ENCODE results near the gene MAP2K3. TPM values are rescaled to one million over a fixed set of nuclear protein-coding genes. Genes with fewer than 3 reads are reported as not detected.
"Not testable (repeated sequence)": the region's sequence is repeated elsewhere in the genome, so short reads cannot be mapped to it uniquely, and the experiment has no call there.

MAP2K3 gene
- polyA plus RNA-seq, 3 donors, result 107 to 166 (median 164) TPM

DNA sequence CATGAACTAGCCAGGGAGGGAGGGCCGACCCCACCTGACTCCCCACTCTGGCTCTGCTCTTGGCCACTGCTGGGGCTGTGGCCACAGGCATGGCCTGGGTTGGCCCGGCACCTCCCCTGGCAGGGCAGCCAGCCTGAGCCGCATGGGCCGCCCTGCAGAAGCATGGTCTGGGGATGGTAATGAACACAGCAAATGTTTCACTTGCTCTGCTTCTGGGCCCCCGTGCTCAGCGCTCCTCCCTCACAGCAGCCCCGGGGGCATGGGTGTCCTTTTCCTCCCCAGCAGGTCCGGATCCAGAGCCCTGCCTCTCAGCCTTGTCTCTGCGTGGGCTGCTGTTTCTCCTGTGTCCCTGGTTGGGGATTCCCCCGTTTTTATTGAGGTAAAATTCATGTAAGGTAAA is 60.7 kb downstream of the MAP2K3 start:
- no peak overlapping the region for H3K9ac ChIP-seq (ENCODE audit: insufficient read depth, low read length, poor library complexity, severe bottlenecking)
- H3K9me3 ChIP-seq (replicated peaks in 1 of 2; ENCODE audit: control insufficient read depth in 1 of 2, insufficient read depth in 1 of 2, low read length in 2 of 2), result no peaks in the 10 kb centered on the region
- H2AFZ ChIP-seq (ENCODE audit: insufficient read depth, low read depth, low read length, poor library complexity, severe bottlenecking), result no peak overlapping the region
- 83% methylated on average over 3 of the region's 10 CpGs for WGBS (ENCODE audit: insufficient coverage)
- no peaks in the 10 kb centered on the region for H4K20me1 ChIP-seq (ENCODE audit: insufficient read depth, low read length)
- H3K4me3 ChIP-seq (replicated peaks in 1 of 3; ENCODE audit: low read depth in 2 of 3, low read length in 3 of 3), result no peak overlapping the region
- TF ChIP-seq CTCF (IDR thresholded peaks at IDR 0.05), result no peak
- H3K27ac ChIP-seq (ENCODE audit: low read depth in 1 of 2, low read length in 2 of 2), result no peak overlapping the region
- no peaks in the 10 kb centered on the region for H3K36me3 ChIP-seq (replicated peaks in 1 of 2; ENCODE audit: control insufficient read depth in 1 of 2, insufficient read depth in 2 of 2, low read length in 2 of 2)
- H3K4me1 ChIP-seq (ENCODE audit: control insufficient read depth in 1 of 2, insufficient read depth in 2 of 2, low read length in 2 of 2), result no peaks in the 10 kb centered on the region
- H3K79me2 ChIP-seq (ENCODE audit: insufficient read depth, low read length), result no peaks in the 10 kb centered on the region
- H3K4me2 ChIP-seq (replicated peaks; ENCODE audit: extremely low read depth, low read length, poor library complexity, severe bottlenecking), result no peak overlapping the region
- Mint-ChIP-seq H3K9me3 (peaks cover 0 to 3% (median 0%) of the 10 kb centered on the region in 7 donors), H3K27ac (no peak overlapping the region), H3K4me1 (peaks cover 2% of the 10 kb centered on the region), H3K27me3 (ENCODE audit: low read depth in 3 of 3) (peaks cover 0 to 2% (median 0%) of the 10 kb centered on the region in 3 donors), H3K4me3 (no peak overlapping the region), H3K36me3 (no peaks in the 10 kb centered on the region)
- no peaks in the 10 kb centered on the region for H3K27me3 ChIP-seq (ENCODE audit: control insufficient read depth in 2 of 2, insufficient read depth in 2 of 2, low read length in 2 of 2)
- intact Hi-C loops (cut with micrococcal nuclease), result no loop called here
- DNase-seq, result no peak

GRCh38 chr17:21346107-21346506 is 61.6 kb downstream of the MAP2K3 start:
- H3K9me3 ChIP-seq (replicated peaks in 1 of 2; ENCODE audit: control insufficient read depth in 1 of 2, insufficient read depth in 1 of 2, low read length in 2 of 2); H4K20me1 ChIP-seq (ENCODE audit: insufficient read depth, low read length); H3K27ac ChIP-seq (ENCODE audit: low read depth in 1 of 2, low read length in 2 of 2); DNase-seq; H3K27me3 Mint-ChIP-seq (ENCODE audit: low read depth in 3 of 3); intact Hi-C loops (cut with micrococcal nuclease); H3K79me2 ChIP-seq (ENCODE audit: insufficient read depth, low read length); H3K4me2 ChIP-seq (replicated peaks; ENCODE audit: extremely low read depth, low read length, poor library complexity, severe bottlenecking); H3K27me3 ChIP-seq (ENCODE audit: control insufficient read depth in 2 of 2, insufficient read depth in 2 of 2, low read length in 2 of 2); H3K4me1 Mint-ChIP-seq; H3K4me1 ChIP-seq (ENCODE audit: control insufficient read depth in 1 of 2, insufficient read depth in 2 of 2, low read length in 2 of 2); H3K36me3 ChIP-seq (replicated peaks in 1 of 2; ENCODE audit: control insufficient read depth in 1 of 2, insufficient read depth in 2 of 2, low read length in 2 of 2); H2AFZ ChIP-seq (ENCODE audit: insufficient read depth, low read depth, low read length, poor library complexity, severe bottlenecking); H3K36me3 Mint-ChIP-seq; H3K27ac Mint-ChIP-seq; H3K4me3 ChIP-seq (replicated peaks in 1 of 3; ENCODE audit: low read depth in 2 of 3, low read length in 3 of 3); H3K9ac ChIP-seq (ENCODE audit: insufficient read depth, low read length, poor library complexity, severe bottlenecking); H3K4me3 Mint-ChIP-seq; H3K9me3 Mint-ChIP-seq: not testable (repeated sequence)
- WGBS (ENCODE audit: insufficient coverage), result no CpG with 5 or more reads among the region's 2 CpGs

GRCh38 chr17:21346651-21347250 is 62.2 kb downstream of the MAP2K3 start:
- H3K4me1 Mint-ChIP-seq; H3K27me3 Mint-ChIP-seq (ENCODE audit: low read depth in 3 of 3); H3K4me3 ChIP-seq (replicated peaks in 1 of 3; ENCODE audit: low read depth in 2 of 3, low read length in 3 of 3); H3K27ac ChIP-seq (ENCODE audit: low read depth in 1 of 2, low read length in 2 of 2); H2AFZ ChIP-seq (ENCODE audit: insufficient read depth, low read depth, low read length, poor library complexity, severe bottlenecking); H3K4me3 Mint-ChIP-seq; intact Hi-C loops (cut with micrococcal nuclease); H3K27me3 ChIP-seq (ENCODE audit: control insufficient read depth in 2 of 2, insufficient read depth in 2 of 2, low read length in 2 of 2); H3K9me3 ChIP-seq (replicated peaks in 1 of 2; ENCODE audit: control insufficient read depth in 1 of 2, insufficient read depth in 1 of 2, low read length in 2 of 2); H3K36me3 ChIP-seq (replicated peaks in 1 of 2; ENCODE audit: control insufficient read depth in 1 of 2, insufficient read depth in 2 of 2, low read length in 2 of 2); H3K4me2 ChIP-seq (replicated peaks; ENCODE audit: extremely low read depth, low read length, poor library complexity, severe bottlenecking); H3K36me3 Mint-ChIP-seq; H3K27ac Mint-ChIP-seq; H3K9me3 Mint-ChIP-seq; H3K9ac ChIP-seq (ENCODE audit: insufficient read depth, low read length, poor library complexity, severe bottlenecking); H3K79me2 ChIP-seq (ENCODE audit: insufficient read depth, low read length); DNase-seq; H4K20me1 ChIP-seq (ENCODE audit: insufficient read depth, low read length); H3K4me1 ChIP-seq (ENCODE audit: control insufficient read depth in 1 of 2, insufficient read depth in 2 of 2, low read length in 2 of 2): not testable (repeated sequence)
- 81% methylated on average over 4 of the region's 10 CpGs for WGBS (ENCODE audit: insufficient coverage)

DNA sequence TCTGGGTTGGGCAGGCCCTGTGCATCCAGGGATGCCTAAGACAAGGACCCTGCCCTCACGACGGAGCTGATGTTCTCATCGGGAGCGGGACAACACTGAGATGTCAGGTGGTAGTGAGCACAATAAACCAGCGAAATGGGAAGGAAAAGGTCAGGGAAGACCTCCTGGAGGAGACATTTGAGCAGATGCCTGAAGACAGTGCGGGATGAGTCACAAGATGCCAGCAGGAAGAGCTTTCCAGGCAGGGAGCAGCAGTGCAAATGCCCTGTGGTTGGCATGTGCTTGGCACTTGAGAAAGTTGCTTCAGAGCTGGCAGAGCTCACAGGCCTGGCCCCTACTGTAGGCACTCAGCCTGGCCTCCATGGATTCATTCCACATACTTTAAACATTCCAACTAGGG is 63.1 kb downstream of the MAP2K3 start:
- DNase-seq; H3K4me1 ChIP-seq (ENCODE audit: control insufficient read depth in 1 of 2, insufficient read depth in 2 of 2, low read length in 2 of 2); H3K9me3 Mint-ChIP-seq; H3K27me3 Mint-ChIP-seq (ENCODE audit: low read depth in 3 of 3); H3K4me3 ChIP-seq (replicated peaks in 1 of 3; ENCODE audit: low read depth in 2 of 3, low read length in 3 of 3); H3K4me1 Mint-ChIP-seq; H2AFZ ChIP-seq (ENCODE audit: insufficient read depth, low read depth, low read length, poor library complexity, severe bottlenecking); H3K4me2 ChIP-seq (replicated peaks; ENCODE audit: extremely low read depth, low read length, poor library complexity, severe bottlenecking); H3K36me3 Mint-ChIP-seq; H3K27ac Mint-ChIP-seq; H3K36me3 ChIP-seq (replicated peaks in 1 of 2; ENCODE audit: control insufficient read depth in 1 of 2, insufficient read depth in 2 of 2, low read length in 2 of 2); H3K27me3 ChIP-seq (ENCODE audit: control insufficient read depth in 2 of 2, insufficient read depth in 2 of 2, low read length in 2 of 2); H4K20me1 ChIP-seq (ENCODE audit: insufficient read depth, low read length); H3K9me3 ChIP-seq (replicated peaks in 1 of 2; ENCODE audit: control insufficient read depth in 1 of 2, insufficient read depth in 1 of 2, low read length in 2 of 2); H3K9ac ChIP-seq (ENCODE audit: insufficient read depth, low read length, poor library complexity, severe bottlenecking); H3K79me2 ChIP-seq (ENCODE audit: insufficient read depth, low read length); H3K4me3 Mint-ChIP-seq; intact Hi-C loops (cut with micrococcal nuclease); H3K27ac ChIP-seq (ENCODE audit: low read depth in 1 of 2, low read length in 2 of 2): not testable (repeated sequence)
- no CpG with 5 or more reads among the region's 6 CpGs for WGBS (ENCODE audit: insufficient coverage)
